Liver (tissue), 9 donors: Measurements from ENCODE around the gene CWC22. TPM values are rescaled to one million over a fixed set of nuclear protein-coding genes. Genes with fewer than 3 reads are reported as not detected.
A peak's percentile ranks its signal among the peaks of the same experiment; 100 is the strongest.

Experiments
- DNase-seq: peaks from one replicate; pipeline ENCODE4 v3.0.0-alpha.2; 2017; ENCODE audit warnings: low spot score
- H3K27ac ChIP-seq, 2 donors: one replicate each; pipeline ENCODE4 v1.7.0; 2013; ENCODE audit warnings: inconsistent platforms in 2 of 2, low read length in 2 of 2, control low read depth in 1 of 2, low read depth in 1 of 2, mild to moderate bottlenecking in 1 of 2
- H3K27me3 ChIP-seq, 4 donors: one replicate each; pipeline versions ENCODE4 v1.6.1 to v1.7.0; 2013; ENCODE audit warnings: low read length in 3 of 4, inconsistent platforms in 1 of 4, mild to moderate bottlenecking in 1 of 4, moderate library complexity in 1 of 4; ENCODE audit not compliant: control insufficient read depth in 4 of 4, insufficient read depth in 4 of 4
- H3K36me3 ChIP-seq, 4 donors: one replicate each; pipeline versions ENCODE4 v1.6.1 to v1.7.0; 2013; ENCODE audit warnings: low read length in 3 of 4, mild to moderate bottlenecking in 3 of 4, low read depth in 1 of 4, moderate library complexity in 1 of 4; ENCODE audit not compliant: control insufficient read depth in 4 of 4, insufficient read depth in 3 of 4
- H3K4me1 ChIP-seq, 4 donors: one replicate each; pipeline versions ENCODE4 v1.6.1 to v1.7.0; 2013; ENCODE audit warnings: low read length in 3 of 4, mild to moderate bottlenecking in 3 of 4, moderate library complexity in 1 of 4; ENCODE audit not compliant: control insufficient read depth in 4 of 4, insufficient read depth in 4 of 4
- H3K4me3 ChIP-seq, 3 donors: one replicate each; pipeline versions ENCODE4 v1.6.1 to v1.7.0; 2013; ENCODE audit warnings: low read length in 3 of 3, control low read depth in 1 of 3, low read depth in 1 of 3, mild to moderate bottlenecking in 1 of 3
- H3K9ac ChIP-seq, 2 donors: one replicate each; pipeline ENCODE4 v1.7.0; 2013; ENCODE audit warnings: low read length in 2 of 2, mild to moderate bottlenecking in 2 of 2, moderate library complexity in 2 of 2, control low read depth in 1 of 2, low read depth in 1 of 2
- H3K9me3 ChIP-seq, 4 donors: one replicate each; pipeline versions ENCODE4 v1.6.1 to v1.7.0; 2013; ENCODE audit warnings: low read length in 3 of 4; ENCODE audit not compliant: control insufficient read depth in 4 of 4
- EGR1 ChIP-seq, 2 donors: IDR thresholded peaks; 2 replicates each; pipeline ENCODE4 v1.6.1; 2016 to 2018; ENCODE audit warnings: antibody characterized with exemption in 2 of 2, low read depth in 2 of 2
- FOXA1 ChIP-seq: IDR thresholded peaks from 2 replicates; pipeline ENCODE4 v1.6.1; 2016; ENCODE audit warnings: antibody characterized with exemption
- FOXA2 ChIP-seq: IDR thresholded peaks from 2 replicates; pipeline ENCODE4 v1.6.1; 2016; ENCODE audit warnings: antibody characterized with exemption
- GABPA ChIP-seq, 2 donors: IDR thresholded peaks in 1 of 2; conservative IDR thresholded peaks in 1 of 2; 2 replicates each; pipeline ENCODE4 v1.6.1; 2016; ENCODE audit warnings: antibody characterized with exemption in 2 of 2, mild to moderate bottlenecking in 1 of 2, moderate library complexity in 1 of 2
- HNF4A ChIP-seq, 2 donors: conservative IDR thresholded peaks; 2 replicates each; pipeline ENCODE4 v1.6.1; 2016; ENCODE audit warnings: antibody characterized with exemption in 2 of 2, mild to moderate bottlenecking in 2 of 2
- HNF4G ChIP-seq: IDR thresholded peaks from 2 replicates; pipeline ENCODE4 v1.6.1; 2016; ENCODE audit warnings: antibody characterized with exemption
- JUND ChIP-seq, 2 donors: IDR thresholded peaks; 2 replicates each; pipeline ENCODE4 v1.6.1; 2016; ENCODE audit warnings: antibody characterized with exemption in 2 of 2
- MAX ChIP-seq: IDR thresholded peaks from 2 replicates; pipeline ENCODE4 v1.6.1; 2016; ENCODE audit warnings: antibody characterized with exemption
- NR2F2 ChIP-seq: IDR thresholded peaks from 2 replicates; pipeline ENCODE4 v1.6.1; 2016; ENCODE audit warnings: antibody characterized with exemption
- RAD21 ChIP-seq, 2 donors: IDR thresholded peaks; 2 replicates each; pipeline ENCODE4 v1.6.1; 2016; ENCODE audit warnings: antibody characterized with exemption in 2 of 2, mild to moderate bottlenecking in 2 of 2
- REST ChIP-seq: IDR thresholded peaks from 2 replicates; pipeline ENCODE4 v1.6.1; 2016; ENCODE audit warnings: antibody characterized with exemption, mild to moderate bottlenecking
- RXRA ChIP-seq, 2 donors: IDR thresholded peaks; 2 replicates each; pipeline ENCODE4 v1.6.1; 2017 to 2018; ENCODE audit warnings: antibody characterized with exemption in 2 of 2, mild to moderate bottlenecking in 1 of 2
- SP1 ChIP-seq: IDR thresholded peaks from 2 replicates; pipeline ENCODE4 v1.6.1; 2018; ENCODE audit warnings: antibody characterized with exemption, mild to moderate bottlenecking
- TAF1 ChIP-seq: conservative IDR thresholded peaks from 2 replicates; pipeline ENCODE4 v1.6.1; 2016; ENCODE audit warnings: antibody characterized with exemption, mild to moderate bottlenecking
- YY1 ChIP-seq: IDR thresholded peaks from 2 replicates; pipeline ENCODE4 v1.6.1; 2016; ENCODE audit warnings: antibody characterized with exemption, mild to moderate bottlenecking
- WGBS: extraction: QIAGEN DNeasy Blood & Tissue Kit; methylation state at CpG from one replicate; pipeline ENCODE4 v1.1.7; 2013; 5-methylcytosine and 5-hydroxymethylcytosine counted together
- polyA plus RNA-seq, 2 donors: library from polyadenylated mRNA; stranded (reverse) in 1 of 2; unstranded in 1 of 2; fragments of 200-250 nt in 1 of 2; fragments of >200 nt in 1 of 2; fragmentation: Nextera tagmentation in 1 of 2; extraction: Ambion mirVana in 1 of 2; gene quantifications; one replicate each; pipeline versions ENCODE4 v1.2.1 to v1.2.3, GENCODE V29; 2013 to 2015
- total RNA-seq, 2 donors: library from RNA; depleted of rRNA; stranded (reverse); fragments of >200 nt; gene quantifications; one replicate each; pipeline ENCODE4 v1.2.3, GENCODE V29; 2014
- TF ChIP-seq, protein P1 (sequence below): fragments of 150-350 bp; IDR thresholded peaks from 2 replicates; pipeline ENCODE4 v1.5.1; 2017; ENCODE audit warnings: improper control_type of control experiment, low read depth, low read length; ENCODE audit not compliant: missing input control
- TF ChIP-seq, protein P2 (sequence below): IDR thresholded peaks from 2 replicates; pipeline ENCODE4 v1.6.1; 2016; ENCODE audit warnings: antibody characterized with exemption
- TF ChIP-seq, protein P3 (sequence below): IDR thresholded peaks from 2 replicates; pipeline ENCODE4 v1.6.1; 2016; ENCODE audit warnings: antibody characterized with exemption
- donor health status: healthy.
- donor health status: healthy.
- donor health status: healthy.
- donor health status: healthy.
- donor health status: healthy.

CWC22 gene
- total and polyA plus RNA-seq, 4 donors: 4.4 to 12.0 (median 7.7) TPM

DNA sequence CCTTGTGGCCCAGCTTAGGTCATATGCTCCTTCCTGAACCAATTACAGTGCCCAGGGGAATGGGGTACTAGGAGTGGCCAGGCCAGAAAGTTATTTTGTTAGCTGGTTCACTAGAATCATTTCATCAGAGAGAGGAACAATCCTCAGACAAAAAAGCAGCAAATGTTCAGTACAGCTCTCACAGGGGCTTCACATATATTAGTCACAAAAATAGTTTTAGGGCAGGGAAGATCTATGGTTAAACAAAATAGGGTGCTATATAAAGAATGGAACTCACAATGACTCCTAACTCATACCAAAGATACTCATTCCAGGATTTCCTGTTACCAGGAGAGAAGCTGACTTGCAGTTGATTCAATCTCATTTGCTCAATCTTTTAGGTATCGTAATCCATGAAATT is 71.0 kb downstream of the CWC22 start:
- TF ChIP-seq HNF4A (conservative IDR thresholded peaks at IDR 0.05) (no peak), HNF4G (no peak), GABPA (IDR thresholded peaks at IDR 0.05 in 1 of 2, conservative IDR thresholded peaks at IDR 0.05 in 1 of 2) (no peak), REST (no peak), RXRA (IDR thresholded peaks at IDR 0.05) (no peak), RAD21 (IDR thresholded peaks at IDR 0.05) (no peak), SP1 (no peak), MAX (no peak), YY1 (no peak), FOXA2 (no peak), EGR1 (IDR thresholded peaks at IDR 0.05; ENCODE audit: low read depth in 2 of 2) (no peak), NR2F2 (no peak), FOXA1 (no peak), TAF1 (no peak), JUND (IDR thresholded peaks at IDR 0.05) (no peak)
- TF ChIP-seq, protein P1, sequence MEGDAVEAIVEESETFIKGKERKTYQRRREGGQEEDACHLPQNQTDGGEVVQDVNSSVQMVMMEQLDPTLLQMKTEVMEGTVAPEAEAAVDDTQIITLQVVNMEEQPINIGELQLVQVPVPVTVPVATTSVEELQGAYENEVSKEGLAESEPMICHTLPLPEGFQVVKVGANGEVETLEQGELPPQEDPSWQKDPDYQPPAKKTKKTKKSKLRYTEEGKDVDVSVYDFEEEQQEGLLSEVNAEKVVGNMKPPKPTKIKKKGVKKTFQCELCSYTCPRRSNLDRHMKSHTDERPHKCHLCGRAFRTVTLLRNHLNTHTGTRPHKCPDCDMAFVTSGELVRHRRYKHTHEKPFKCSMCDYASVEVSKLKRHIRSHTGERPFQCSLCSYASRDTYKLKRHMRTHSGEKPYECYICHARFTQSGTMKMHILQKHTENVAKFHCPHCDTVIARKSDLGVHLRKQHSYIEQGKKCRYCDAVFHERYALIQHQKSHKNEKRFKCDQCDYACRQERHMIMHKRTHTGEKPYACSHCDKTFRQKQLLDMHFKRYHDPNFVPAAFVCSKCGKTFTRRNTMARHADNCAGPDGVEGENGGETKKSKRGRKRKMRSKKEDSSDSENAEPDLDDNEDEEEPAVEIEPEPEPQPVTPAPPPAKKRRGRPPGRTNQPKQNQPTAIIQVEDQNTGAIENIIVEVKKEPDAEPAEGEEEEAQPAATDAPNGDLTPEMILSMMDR: no peak
- TF ChIP-seq, protein P2, sequence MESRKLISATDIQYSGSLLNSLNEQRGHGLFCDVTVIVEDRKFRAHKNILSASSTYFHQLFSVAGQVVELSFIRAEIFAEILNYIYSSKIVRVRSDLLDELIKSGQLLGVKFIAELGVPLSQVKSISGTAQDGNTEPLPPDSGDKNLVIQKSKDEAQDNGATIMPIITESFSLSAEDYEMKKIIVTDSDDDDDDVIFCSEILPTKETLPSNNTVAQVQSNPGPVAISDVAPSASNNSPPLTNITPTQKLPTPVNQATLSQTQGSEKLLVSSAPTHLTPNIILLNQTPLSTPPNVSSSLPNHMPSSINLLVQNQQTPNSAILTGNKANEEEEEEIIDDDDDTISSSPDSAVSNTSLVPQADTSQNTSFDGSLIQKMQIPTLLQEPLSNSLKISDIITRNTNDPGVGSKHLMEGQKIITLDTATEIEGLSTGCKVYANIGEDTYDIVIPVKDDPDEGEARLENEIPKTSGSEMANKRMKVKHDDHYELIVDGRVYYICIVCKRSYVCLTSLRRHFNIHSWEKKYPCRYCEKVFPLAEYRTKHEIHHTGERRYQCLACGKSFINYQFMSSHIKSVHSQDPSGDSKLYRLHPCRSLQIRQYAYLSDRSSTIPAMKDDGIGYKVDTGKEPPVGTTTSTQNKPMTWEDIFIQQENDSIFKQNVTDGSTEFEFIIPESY: no peak
- TF ChIP-seq, protein P3, sequence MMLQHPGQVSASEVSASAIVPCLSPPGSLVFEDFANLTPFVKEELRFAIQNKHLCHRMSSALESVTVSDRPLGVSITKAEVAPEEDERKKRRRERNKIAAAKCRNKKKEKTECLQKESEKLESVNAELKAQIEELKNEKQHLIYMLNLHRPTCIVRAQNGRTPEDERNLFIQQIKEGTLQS: no peak
- Histone ChIP-seq H3K9ac (no peak overlapping the region), H3K36me3 (no peaks in the 10 kb centered on the region), H3K27me3 (no peaks in the 10 kb centered on the region), H3K27ac (peak overlapping the region in 1 of 2 donors; percentile 5), H3K9me3 (no peaks in the 10 kb centered on the region), H3K4me3 (no peak overlapping the region), H3K4me1 (peaks cover 0 to 5% (median 0%) of the 10 kb centered on the region in 4 donors)
- 59% methylated on average over 1 of the region's 1 CpG for WGBS
- no peak for DNase-seq
